GM19328 (cell line): Measurements from ENCODE around the gene DNAJB6.

Experiments
- ATAC-seq: cut with Tn5 transposase; IDR thresholded peaks from one replicate; pipeline ENCODE4 v1.9.1; 2021; ENCODE audit warnings: mild to moderate bottlenecking, moderate library complexity; ENCODE audit not compliant: unreplicated experiment

DNAJB6 gene

DNA sequence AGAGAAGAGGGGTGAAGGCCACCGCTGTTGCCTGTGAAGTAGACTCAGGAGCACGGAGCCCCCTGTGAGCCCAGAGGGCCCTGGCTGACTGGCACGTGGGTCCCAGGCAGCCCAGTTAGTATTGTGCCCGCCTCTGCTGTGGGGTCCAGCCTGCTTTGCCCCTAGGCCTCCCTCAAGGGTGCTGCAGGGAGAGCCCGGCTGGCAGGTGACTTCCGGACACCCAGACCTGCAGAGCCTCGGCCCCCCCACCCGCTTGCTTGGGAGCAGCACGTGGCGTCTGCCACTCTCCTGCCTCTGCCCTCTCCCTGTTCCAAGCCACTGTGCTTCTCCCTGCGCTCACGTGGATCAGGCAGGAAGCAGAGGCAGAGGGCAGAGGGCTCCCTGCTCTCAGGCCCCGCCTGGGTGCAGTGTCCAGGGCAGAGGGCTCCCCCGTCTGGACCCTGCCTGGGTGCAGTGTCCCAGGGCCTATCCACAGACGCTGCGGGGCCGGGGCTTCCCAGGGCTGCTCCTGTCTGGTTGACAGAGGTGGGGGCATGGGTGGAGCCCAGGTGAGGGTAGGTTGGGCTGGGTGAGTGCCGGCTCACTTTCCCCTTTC, 88.4 kb downstream of the DNAJB6 start:
- ATAC-seq, result no peak

GRCh38 chr7:157425761-157426160, 89.0 kb downstream of the DNAJB6 start:
- no peak for ATAC-seq

DNA sequence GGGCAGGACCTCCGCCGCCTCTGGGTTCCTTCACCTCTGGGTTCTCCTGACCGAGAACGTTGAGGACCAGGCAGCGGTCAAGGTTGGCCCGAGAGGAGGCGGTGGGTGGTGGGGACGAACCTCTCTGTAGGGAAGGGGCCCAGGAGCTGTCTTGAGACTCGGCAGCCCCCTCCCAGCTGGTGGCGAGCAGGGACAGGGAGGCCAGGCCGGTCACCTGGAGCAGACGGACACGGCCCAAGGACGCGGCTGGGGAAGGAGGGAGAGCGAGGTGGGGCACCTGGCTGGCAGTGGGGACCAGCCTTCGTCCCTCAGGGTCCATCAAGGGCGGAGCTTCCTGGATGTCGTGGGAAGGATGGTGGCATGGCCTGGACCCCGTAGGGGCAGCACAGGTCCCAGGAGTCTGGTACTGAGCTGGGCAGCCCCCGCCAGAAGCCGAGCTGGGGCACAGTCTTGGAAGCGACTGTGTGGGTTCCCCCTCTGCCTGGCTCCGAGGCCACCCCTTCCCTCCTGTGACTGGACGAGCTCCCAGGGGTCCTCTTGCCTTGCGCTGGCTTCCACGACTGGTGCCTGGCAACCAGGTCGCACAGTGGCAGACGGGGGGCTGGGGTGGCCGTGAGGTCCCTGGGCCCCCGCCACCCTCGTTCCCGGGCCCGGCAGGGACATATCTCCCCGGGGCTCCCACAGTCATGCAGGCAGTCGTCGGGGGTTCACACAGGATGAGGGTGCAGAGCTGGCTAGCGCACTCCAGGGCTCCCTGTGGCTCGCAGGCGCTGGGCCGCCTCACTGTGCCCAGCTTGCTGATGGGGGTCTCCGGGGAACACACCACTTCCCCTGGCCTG, 89.9 kb downstream of the DNAJB6 start:
- no peak for ATAC-seq

- no peak for ATAC-seq
Measured at GRCh38 chr7:157427811-157428553, 91.2 kb downstream of the DNAJB6 start.

- no peak for ATAC-seq
Measured at GRCh38 chr7:157428554-157428945, 91.7 kb downstream of the DNAJB6 start.

GRCh38 chr7:157429001-157429679, 92.3 kb downstream of the DNAJB6 start:
- ATAC-seq, result no peak

GRCh38 chr7:157429680-157430224, 92.9 kb downstream of the DNAJB6 start:
- ATAC-seq, result no peak

DNA sequence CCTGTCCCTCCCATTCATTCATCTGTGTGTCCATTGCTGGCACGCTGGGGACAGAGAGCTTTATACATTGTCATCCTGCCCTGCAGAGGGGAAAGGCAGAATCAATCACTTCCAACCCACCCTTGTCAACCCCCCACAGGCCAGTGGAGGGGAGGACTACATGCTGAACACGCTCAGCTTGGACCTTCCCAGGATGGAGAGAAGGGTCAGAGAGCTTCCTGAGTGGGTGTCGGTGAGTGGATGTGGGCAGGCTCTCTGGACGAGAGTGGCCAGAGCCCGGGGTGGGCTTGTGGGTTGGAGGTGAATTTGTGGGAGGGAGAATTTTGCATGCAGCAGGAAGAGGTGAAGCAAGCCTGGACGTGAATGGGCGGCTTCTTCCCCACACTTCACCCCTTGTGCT, 93.9 kb downstream of the DNAJB6 start:
- no peak for ATAC-seq

DNA sequence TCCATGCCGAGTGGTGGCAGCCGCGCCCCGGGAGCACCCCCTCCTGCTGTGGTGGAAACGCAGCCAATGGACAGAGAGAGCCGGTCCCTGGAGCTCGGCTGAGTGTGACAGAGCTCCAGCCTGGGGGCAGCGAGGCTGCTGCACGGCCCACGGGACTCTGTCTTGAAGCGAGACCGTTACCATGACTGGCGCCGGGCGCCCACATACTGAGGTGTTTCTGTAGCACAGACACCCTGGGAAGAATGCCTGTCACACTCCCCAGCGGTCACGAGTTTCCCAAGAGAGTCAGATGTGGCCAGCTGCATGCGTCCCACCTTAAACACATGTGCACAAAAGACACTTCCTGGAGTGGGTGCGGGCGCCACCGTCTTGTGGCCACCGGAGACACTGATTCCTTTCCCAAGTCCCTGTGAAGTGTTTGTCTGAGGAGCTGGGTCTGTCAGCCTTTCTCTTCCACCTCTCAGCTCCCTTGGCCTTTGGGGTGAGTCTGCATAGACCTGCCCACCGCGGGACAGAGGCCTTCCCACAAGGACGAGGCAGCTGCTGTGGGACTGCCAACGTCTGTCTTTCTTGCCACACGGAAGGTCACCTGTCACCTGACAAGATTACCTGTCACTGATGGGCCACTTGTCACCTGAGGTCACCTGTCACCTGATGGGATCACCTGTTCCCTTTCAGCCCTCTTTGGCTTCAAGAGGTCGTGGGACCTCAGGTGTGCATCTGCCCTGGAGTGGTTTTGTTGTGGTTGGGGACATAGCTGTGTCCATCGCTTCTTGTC, 94.6 kb downstream of the DNAJB6 start:
- no peak for ATAC-seq

GRCh38 chr7:157431951-157432540, 95.2 kb downstream of the DNAJB6 start:
- ATAC-seq, result no peak

DNA sequence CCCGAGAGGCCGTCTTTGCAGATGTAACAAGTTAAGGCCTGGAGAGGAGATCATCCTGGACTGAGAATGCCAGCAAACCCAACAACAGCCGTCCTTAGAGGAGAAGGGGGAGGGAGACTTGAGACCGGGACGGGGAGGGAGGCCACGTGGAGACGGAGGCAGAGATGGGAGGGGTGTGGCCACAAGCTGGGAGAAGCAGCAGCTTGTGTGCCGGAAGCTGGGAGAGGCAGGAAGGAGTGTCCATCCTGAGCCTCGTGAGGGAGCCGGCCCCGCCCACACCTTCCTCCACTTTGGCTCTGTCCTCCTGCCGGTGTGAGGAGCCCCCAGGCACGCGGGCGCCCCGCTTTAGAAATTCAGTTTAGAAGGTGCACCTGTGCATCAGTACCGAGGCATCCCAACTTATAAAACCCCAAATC, 95.7 kb downstream of the DNAJB6 start:
- no peak for ATAC-seq

- ATAC-seq, result no peak
Measured at GRCh38 chr7:157432957-157433576, 96.3 kb downstream of the DNAJB6 start.

GRCh38 chr7:157433628-157434027, 96.8 kb downstream of the DNAJB6 start:
- no peak for ATAC-seq

DNA sequence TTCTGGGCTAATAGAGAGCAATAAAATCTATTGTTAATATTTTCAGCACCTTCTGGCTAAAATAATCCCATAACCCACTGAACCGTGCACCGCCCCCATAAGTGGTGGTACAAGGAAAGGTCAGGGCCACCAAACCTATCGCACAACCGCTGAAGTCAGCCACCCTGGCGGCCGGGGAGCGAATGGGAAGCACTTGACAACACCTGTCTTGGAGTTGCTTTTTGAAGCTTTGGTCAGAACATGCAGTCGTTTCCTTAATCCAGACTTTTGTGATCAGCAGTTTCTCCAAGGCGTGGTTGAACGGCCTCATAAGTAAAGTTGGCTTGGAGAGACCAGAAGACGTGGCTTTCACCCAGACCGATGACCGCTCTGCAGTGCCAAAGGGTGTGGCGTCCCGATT, 97.4 kb downstream of the DNAJB6 start:
- no peak for ATAC-seq

- no peak for ATAC-seq
Measured at GRCh38 chr7:157434701-157435100, 97.9 kb downstream of the DNAJB6 start.

DNA sequence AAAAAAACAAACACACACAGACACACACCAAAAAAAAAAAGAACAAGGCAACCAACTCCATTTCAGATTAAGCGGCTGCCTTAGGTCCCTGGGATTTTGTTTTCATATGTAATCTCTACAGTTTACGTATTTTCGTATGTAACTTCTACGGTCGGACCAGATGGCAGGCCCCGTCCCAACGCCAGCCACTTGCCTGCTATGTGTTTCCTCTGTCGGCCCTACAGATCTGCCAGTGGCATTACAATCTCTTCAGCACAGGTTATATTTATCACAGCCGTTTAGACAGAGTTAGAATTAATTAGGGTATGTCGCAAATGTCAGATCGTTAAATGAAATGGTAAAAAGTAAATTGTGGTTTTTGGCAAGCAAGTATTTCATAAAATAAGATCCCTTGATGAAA, 99.3 kb downstream of the DNAJB6 start:
- ATAC-seq, result no peak

- ATAC-seq, result no peak
Measured at GRCh38 chr7:157436763-157437480, 100.1 kb downstream of the DNAJB6 start.

DNA sequence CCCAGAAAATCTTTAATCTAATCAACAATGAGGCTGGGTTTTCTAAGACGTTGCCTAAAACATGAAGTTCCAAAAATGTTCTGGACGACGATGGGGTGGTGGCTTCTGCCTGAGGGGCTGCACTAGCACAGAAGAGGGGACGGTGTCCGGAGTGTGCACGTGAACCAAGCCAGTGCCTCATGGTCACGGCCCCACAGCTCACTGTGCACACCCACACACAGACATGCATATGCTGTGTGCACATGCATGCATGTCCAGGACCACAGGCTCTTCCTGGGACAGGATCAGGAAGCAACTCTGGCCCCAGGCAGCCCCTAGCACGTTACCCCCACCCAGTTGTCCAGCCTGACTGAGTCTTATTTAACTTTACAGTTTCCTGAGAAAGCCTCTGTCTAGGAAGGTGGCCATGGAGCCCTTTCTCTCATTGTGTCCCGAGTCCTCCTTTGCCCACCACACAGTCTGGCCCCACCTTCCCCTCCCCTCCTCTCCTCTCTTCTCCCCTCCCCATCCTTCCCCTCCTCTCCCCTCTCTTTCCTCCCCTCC, 100.8 kb downstream of the DNAJB6 start:
- ATAC-seq, result no peak
